ENCODE data around the gene RBBP8.
A peak's percentile ranks its signal among the peaks of the same experiment; 100 is the strongest.
"Not testable (repeated sequence)": the region's sequence is repeated elsewhere in the genome, so short reads cannot be mapped to it uniquely, and the experiment has no call there.

RBBP8 gene

GRCh38 chr18:22933206-22933965, at the start of gene RBBP8:
Gene RBBP8, plus strand, starts transcription at chr18:22933328. Its CDS starts 3,524 bp downstream, at chr18:22936852.
- peak; percentile 66 to 89 for DNase-seq

GRCh38 chr18:22883827-22884226, 49.3 kb upstream of the RBBP8 start:
- DNase-seq: no peak

- DNase-seq: not testable (repeated sequence)
These were observed 47.4 kb upstream of the RBBP8 start for GRCh38 chr18:22885694-22886093.

- DNase-seq: no peak
These were observed 33.7 kb upstream of the RBBP8 start for GRCh38 chr18:22899421-22899820.

GRCh38 chr18:22900558-22901238, 32.4 kb upstream of the RBBP8 start:
- DNase-seq: peak; percentile 59 to 78

GRCh38 chr18:22902093-22902492, 31.0 kb upstream of the RBBP8 start:
- DNase-seq: no peak

GRCh38 chr18:22903248-22903647, 29.9 kb upstream of the RBBP8 start:
- DNase-seq: not testable (repeated sequence)

GRCh38 chr18:22912149-22912548, 21.0 kb upstream of the RBBP8 start:
- DNase-seq: no peak

- no peak for DNase-seq
These were observed 20.3 kb upstream of the RBBP8 start for GRCh38 chr18:22912835-22913234.

GRCh38 chr18:22913861-22914260, 19.3 kb upstream of the RBBP8 start:
- no peak for DNase-seq

GRCh38 chr18:22914633-22915032, 18.5 kb upstream of the RBBP8 start:
- no peak for DNase-seq

- no peak for DNase-seq
These were observed 17.8 kb upstream of the RBBP8 start for GRCh38 chr18:22915337-22915736.

- DNase-seq: no peak
These were observed 11.4 kb upstream of the RBBP8 start for GRCh38 chr18:22921772-22922171.

GRCh38 chr18:22924589-22924988, 8.5 kb upstream of the RBBP8 start:
- no peak for DNase-seq

- DNase-seq: no peak
These were observed 6.7 kb upstream of the RBBP8 start for GRCh38 chr18:22926454-22926853.

- DNase-seq: no peak
These were observed 4.8 kb upstream of the RBBP8 start for GRCh38 chr18:22928339-22928738.

- DNase-seq: peak; percentile 15 to 64
These were observed 2.9 kb upstream of the RBBP8 start for GRCh38 chr18:22930089-22930713.

- no peak for DNase-seq
These were observed 283 bp upstream of the RBBP8 start for GRCh38 chr18:22932885-22933205.

GRCh38 chr18:22933966-22934423, 867 bp downstream of the RBBP8 start:
- peak in 1 of 2 experiments; percentile 35 for DNase-seq

GRCh38 chr18:22934789-22935188, 1.7 kb downstream of the RBBP8 start:
- no peak for DNase-seq

- no peak for DNase-seq
These were observed 2.3 kb downstream of the RBBP8 start for GRCh38 chr18:22935431-22935830.

GRCh38 chr18:22936515-22936914, 3.4 kb downstream of the RBBP8 start:
- no peak for DNase-seq

GRCh38 chr18:22939649-22940048, 6.5 kb downstream of the RBBP8 start:
- DNase-seq: no peak

GRCh38 chr18:22943847-22944246, 10.7 kb downstream of the RBBP8 start:
- DNase-seq: no peak
